HG03159 (cell line): Measurements from ENCODE around the gene AAK1.

Experiments
- ATAC-seq: cut with Tn5 transposase; IDR thresholded peaks from one replicate; pipeline ENCODE4 v1.9.1; 2021; ENCODE audit warnings: mild to moderate bottlenecking, moderate library complexity; ENCODE audit not compliant: unreplicated experiment

AAK1 gene

GRCh38 chr2:69499242-69499641, 144.3 kb downstream of the AAK1 start:
- ATAC-seq: no peak

- ATAC-seq: no peak
Observed at GRCh38 chr2:69495861-69496260, 147.7 kb downstream of the AAK1 start.

DNA sequence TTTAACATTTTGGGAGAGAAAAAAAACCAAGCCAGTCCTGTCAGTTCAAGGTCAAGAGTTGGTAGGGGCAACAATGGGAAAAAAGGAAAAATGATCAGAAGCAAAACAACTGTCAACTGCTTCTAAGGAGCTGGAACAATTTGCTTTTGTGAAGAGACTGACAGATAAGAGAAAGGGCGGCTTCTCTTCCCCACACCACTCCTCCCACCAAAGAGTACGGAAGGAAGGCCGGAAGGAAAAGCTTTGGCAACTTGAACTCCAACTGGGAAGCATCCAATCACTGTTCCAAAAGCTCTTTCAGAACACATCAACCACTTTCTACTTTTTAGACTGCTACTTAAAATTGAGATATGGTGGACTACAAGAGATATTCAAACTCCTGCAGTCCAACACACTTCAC, 148.5 kb downstream of the AAK1 start:
- no peak for ATAC-seq

- ATAC-seq: no peak
Observed at GRCh38 chr2:69494126-69494525, 149.4 kb downstream of the AAK1 start.

DNA sequence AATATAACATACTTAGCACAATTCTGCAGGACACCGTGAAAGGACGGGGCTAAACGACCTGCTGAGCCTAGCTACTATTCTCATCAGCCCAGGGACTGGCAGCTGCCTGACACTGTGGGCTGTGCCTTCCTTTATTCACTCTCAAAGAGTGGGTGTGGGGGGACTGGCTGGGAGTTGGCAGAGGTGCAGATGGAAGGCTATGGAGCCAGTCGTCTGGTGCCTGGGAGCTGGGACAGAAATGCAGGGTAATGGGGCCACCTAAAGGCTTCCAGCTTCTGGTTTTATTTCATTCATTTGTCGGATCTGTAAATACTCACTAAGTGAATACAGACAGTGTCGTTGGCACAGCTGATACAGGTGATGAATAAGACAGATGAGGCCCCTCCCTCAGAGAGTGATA, 150.3 kb downstream of the AAK1 start:
- ATAC-seq: no peak

DNA sequence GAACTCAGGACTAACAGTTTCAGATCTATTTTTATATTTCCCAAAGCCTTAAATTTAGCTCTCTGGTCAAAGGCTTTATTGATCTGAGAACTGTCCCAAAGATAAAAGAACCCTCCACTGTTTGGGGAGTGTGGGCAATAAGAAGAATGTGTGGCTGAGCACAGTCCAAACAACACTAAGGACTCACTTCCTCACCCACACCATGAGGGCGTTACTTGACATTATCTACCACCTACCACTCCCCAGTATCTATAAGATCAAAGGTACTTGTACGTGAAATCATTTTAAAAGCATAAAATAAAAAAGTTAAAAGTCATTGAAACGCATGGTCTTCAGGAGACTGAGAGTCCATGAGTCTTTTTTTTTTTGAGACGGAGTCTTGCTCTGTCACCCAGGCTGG, 151.7 kb downstream of the AAK1 start:
- ATAC-seq: no peak

GRCh38 chr2:69490486-69490885, 153.1 kb downstream of the AAK1 start:
- ATAC-seq: no peak

GRCh38 chr2:69489793-69490192, 153.7 kb downstream of the AAK1 start:
- ATAC-seq: no peak

GRCh38 chr2:69483696-69484095, 159.8 kb downstream of the AAK1 start:
- no peak for ATAC-seq

DNA sequence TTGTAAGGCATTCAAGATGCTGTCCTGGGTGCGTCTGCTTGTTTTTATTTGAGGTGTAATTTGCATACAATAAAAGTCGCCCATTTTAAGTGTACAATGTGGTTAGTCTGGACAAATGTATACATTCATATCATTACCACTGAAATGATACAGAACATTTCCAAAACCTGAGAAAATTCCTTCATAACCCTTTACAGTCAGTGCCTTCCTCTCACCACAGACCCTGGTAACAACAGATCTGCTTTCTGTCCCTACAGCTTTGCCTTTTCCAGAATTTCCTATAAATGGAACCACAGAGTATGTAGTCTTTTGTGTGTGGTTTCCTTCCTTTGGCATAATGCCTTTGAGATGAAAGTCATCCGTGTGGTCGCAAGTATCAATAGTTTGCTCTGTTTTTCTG, 160.5 kb downstream of the AAK1 start:
- no peak for ATAC-seq

- ATAC-seq: no peak
Observed at GRCh38 chr2:69482471-69482870, 161.1 kb downstream of the AAK1 start.

- no peak for ATAC-seq
Observed at GRCh38 chr2:69481421-69481820, 162.1 kb downstream of the AAK1 start.

- ATAC-seq: no peak
Observed at GRCh38 chr2:69477627-69478026, 165.9 kb downstream of the AAK1 start.

DNA sequence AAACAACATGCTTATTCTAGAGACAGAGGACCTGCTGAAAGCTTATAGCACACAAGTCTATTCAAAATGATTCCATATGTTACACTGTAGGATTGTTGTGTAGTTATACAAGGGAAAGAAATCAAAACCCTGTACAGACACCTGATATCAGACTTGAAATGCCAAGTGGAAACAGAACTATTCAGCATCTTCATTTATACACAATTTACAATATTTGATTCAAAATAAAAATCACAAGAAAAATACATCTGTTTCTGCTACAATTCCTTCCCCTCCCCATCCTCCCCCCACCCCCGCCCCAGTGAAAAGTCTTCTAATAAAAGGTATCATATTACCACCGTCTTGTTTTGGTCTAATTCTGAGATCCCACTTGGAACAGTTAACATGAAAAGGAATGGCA, 168.9 kb downstream of the AAK1 start:
- ATAC-seq: no peak

- no peak for ATAC-seq
Observed at GRCh38 chr2:69471793-69472192, 171.7 kb downstream of the AAK1 start.

DNA sequence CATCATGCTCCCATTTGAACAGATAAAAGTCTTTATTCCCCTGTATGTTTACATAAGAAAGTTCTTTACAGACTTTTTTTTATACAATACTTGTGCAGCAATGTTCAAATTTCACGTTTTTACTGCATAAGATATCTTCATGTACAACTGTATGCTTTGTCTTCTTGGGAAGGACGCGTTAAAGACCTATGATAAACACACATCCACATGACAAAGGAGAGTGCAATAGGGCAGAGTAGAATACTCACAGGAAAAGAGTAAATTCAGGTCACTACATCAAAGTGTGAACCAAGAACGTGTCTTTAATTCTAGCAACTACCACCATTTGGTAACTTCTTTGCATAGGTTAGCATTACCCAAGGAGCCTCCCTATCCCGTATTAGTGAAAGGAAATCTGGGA, 172.6 kb downstream of the AAK1 start:
- ATAC-seq: no peak

DNA sequence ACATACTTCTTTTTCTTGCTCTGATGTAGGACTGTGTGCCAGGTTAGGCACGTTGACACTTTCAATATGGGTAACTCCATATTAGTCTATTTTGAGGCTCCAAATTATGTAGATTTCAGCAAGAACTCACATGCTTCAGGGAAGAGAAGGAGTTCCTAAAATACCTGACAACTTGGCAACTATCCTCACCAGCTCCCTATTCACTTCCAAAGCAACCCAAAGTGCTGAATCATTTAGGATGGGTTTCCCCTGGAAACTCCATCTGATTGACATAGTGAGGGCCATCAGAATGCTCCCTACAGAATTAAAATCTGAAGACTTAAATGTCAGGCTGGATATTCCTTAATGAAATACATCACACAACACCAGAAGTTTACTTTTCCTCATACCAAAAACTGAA, 173.8 kb downstream of the AAK1 start:
- ATAC-seq: no peak

- no peak for ATAC-seq
Observed at GRCh38 chr2:69469375-69469774, 174.2 kb downstream of the AAK1 start.

- ATAC-seq: no peak
Observed at GRCh38 chr2:69466728-69467127, 176.8 kb downstream of the AAK1 start.

DNA sequence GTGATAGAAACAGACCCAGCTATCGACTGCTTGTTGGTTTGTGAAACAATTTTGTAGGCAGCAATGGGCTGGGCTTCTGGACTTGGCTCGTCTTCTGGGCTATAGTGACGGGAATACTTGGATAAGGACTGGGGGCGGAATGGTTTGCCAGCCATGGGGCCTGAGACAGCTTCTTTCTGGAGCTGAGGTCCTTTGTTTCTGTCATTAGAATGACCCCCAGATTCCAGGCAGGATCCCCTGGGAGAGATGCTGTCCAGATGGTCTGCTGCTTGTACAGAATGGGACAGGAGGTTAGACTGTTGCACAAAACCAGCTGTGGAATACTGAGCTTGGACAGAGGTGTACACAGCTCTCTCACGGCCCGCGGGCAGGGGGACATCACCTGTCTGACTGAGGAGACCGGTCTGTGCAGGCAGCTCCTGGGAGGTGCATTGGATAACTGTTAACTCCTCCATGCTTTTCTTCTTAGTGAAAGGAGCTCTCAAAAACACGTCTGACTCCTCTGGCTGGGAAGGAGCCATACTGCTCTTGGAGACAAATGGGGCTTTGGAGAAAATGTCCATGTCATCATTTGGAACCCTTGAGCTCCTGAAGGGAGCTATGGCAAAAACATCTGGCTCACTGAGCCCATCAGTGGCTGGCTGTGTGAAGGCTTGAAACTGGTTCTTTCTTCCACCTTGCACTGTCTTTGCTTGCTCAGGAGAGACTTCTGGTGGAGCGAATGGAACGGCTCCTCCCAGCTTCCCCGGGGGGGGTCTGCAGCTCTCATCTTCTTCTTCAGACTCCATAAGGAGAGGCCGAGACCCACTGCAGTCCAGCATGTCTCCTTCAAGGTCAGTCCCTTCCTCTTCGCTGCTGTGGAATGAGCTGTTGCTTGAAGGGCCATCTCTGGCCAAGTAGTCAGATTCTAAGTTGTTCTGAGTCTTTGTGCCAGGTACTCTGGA, 177.8 kb downstream of the AAK1 start:
- ATAC-seq: no peak

GRCh38 chr2:69464575-69464974, 179.0 kb downstream of the AAK1 start:
- no peak for ATAC-seq

GRCh38 chr2:69462780-69463179, 180.8 kb downstream of the AAK1 start:
- no peak for ATAC-seq

DNA sequence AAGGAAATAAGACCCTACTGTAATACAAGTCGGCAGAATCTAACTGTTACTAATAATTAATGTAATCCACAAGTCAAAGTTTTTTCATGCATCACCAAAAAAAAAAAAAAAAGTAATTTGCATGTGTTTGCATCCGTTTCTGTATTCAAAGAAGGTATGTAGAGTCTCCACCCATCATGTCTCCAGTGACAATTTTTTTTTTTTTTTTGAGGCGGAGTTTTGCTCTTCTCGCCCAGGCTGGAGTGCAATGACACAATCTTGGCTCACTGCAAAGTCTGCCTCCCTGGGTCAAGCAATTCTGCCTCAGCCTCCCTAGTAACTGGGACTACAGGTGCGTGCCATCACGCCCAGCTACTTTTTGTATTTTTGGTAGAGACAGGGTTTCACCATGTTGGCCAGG, 182.1 kb downstream of the AAK1 start:
- no peak for ATAC-seq
